Cardiac septum (tissue), 1 donor: ENCODE data around the gene HBS1L. TPM values are rescaled to one million over a fixed set of nuclear protein-coding genes. Genes with fewer than 3 reads are reported as not detected.

Experiments
- DNase-seq: peaks from one replicate; pipeline ENCODE4 v3.0.0-alpha.2; 2020; ENCODE audit warnings: low spot score
- intact Hi-C: fragments of 100-400 bp; cut with DNase I; formaldehyde crosslinking; loops from one replicate; pipeline ENCODE4 v1.14.0; 2022
- microRNA-seq: library from miRNA; unstranded; fragments of <30 nt; microRNA quantifications from one replicate; pipeline ENCODE4 v1.2.0, GENCODE V29; 2020
- total RNA-seq: library from RNA; stranded (reverse); fragmentation: NEBNext Ultra II Directional; extraction: Animal tissue kit (Norgen Biotek cat#: 25700); gene quantifications from one replicate; pipeline ENCODE4 v1.2.1, GENCODE V29; 2021
- donor health status: DM: no; HTN: no; CAD: no.

The HBS1L gene
- total RNA-seq, 1 donor from 2014 or later: 85.0 TPM

GRCh38 chr6:134932535-134933470 is 121.8 kb downstream of the HBS1L start:
- intact Hi-C loops: no loop called here
- DNase-seq: no peak

- DNase-seq: no peak
- intact Hi-C loops: no loop called here
Observed at GRCh38 chr6:134932098-134932497, 122.5 kb downstream of the HBS1L start.

GRCh38 chr6:134930463-134930862 is 124.2 kb downstream of the HBS1L start:
- intact Hi-C loops: no loop called here
- DNase-seq: no peak

- no peak for DNase-seq
Observed at GRCh38 chr6:134928151-134928900, 126.3 kb downstream of the HBS1L start.

GRCh38 chr6:134925800-134926199 is 128.8 kb downstream of the HBS1L start:
- intact Hi-C loops: no loop called here
- DNase-seq: no peak

More at GRCh38 chr6:134928151-134928900, 126.3 kb downstream of the HBS1L start:
- intact Hi-C loops: no loop called here

GRCh38 chr6:134921721-134922261 is 132.8 kb downstream of the HBS1L start:
- DNase-seq: no peak
- intact Hi-C loops: no loop called here

GRCh38 chr6:134921276-134921675 is 133.3 kb downstream of the HBS1L start:
- no peak for DNase-seq
- intact Hi-C loops: no loop called here

- intact Hi-C loops: no loop called here
- no peak for DNase-seq
Observed at GRCh38 chr6:134920422-134920821, 134.2 kb downstream of the HBS1L start.

GRCh38 chr6:134918418-134918961 is 136.1 kb downstream of the HBS1L start:
- intact Hi-C loops: no loop called here

GRCh38 chr6:134911547-134911946 is 143.1 kb downstream of the HBS1L start:
- intact Hi-C loops: no loop called here
- DNase-seq: no peak

More at GRCh38 chr6:134918418-134918961, 136.1 kb downstream of the HBS1L start:
- DNase-seq: no peak

GRCh38 chr6:134910593-134910935 is 144.1 kb downstream of the HBS1L start:
- intact Hi-C loops: no loop called here
- no peak for DNase-seq

Small RNA genes lying within 50 kb of the gene (microRNA-seq; reads per million reads assigned to microRNA genes)
- not detected for gene MIR3662

Other genes starting within 250 kb of the HBS1L start
- gene ALDH8A1, start 104.7 kb downstream of the HBS1L start, total RNA-seq: 0.57 TPM
- gene MYB, start 126.5 kb upstream of the HBS1L start, total RNA-seq: 0.24 TPM